Hippocampal formation (tissue), 2 donors: ENCODE data around the gene MYH13.

ENCODE experiments used
- DNase-seq, 2 donors: peaks; one replicate each; lab custom pipeline; 2025; lab: John Stamatoyannopoulos, UW

The MYH13 gene

DNA sequence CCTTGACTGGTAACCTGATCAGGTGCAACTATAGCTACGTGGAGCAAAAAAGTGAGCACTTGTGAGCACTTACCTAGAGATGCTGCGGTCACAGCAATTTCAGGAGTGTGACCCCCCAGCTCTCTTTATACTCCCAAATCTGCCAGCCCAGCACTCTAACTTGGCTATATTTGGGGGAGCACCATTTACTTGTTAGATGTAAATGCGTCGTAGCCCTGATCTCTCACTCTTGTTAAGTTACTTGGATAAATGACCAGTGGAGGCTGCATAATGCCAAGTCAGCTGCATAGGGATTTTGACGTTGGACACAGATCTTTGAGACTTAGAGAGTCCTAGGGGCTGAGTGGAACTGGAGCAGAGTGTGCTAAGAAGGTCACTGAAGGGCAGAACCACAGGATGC is at the start of gene MYH13:
Gene MYH13, minus strand, starts transcription at position 101 of the 400 bp plus-strand sequence. CDS start 8,476 bp downstream, outside the sequence.
- no peak for DNase-seq

DNA sequence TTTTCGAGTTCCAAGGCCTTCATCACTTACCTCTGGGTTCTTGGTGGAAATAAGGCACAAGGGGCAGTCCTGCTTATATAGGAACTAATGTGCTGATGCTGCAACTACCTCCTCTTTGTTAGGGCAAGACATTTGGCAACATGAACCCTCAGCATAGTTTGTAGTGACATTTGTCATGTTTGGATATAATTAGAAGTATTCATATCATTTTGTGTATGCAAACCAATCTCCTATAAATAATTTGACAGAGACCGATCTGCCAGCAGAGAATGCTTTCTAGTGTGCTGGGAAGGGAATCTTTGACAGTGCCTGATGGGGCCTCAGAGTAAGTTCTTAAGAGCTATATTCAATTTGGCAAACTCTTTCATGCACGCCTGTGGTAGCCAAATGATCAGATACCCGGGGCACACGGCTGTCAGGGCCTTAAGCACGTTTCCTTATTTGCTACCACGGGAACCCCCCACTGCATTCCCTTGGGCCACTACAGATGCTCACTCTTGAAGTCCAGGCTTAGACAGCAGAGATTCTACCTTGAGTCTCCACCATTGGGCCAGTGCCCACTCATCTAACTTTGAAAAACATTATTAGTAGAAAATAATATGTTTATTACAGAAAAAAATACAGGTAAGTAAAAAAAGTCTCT is 49.2 kb upstream of the MYH13 start, which contains the start of gene MYH8:
Gene MYH8, minus strand, starts transcription at position 51 of the 643 bp plus-strand sequence. CDS start 1,723 bp downstream, outside the sequence.
- DNase-seq: no peak

DNA sequence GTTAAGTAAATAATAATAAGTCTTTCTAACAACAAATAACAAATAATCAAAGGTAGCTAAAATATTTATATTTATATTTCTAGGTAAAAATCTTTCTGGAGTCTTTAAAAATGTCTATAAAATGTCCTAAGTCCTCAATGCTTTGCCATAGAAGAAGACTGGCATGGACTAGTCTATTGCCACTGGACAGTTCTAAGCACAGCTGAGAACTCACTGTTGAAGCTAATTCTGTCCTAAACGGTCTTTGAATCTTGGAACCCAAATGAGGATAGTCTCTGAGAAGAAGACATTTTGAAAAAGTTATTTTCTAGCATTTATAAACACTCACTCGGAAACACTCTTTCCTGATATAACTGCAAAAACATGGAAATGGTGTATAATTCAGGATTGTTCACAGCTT is 48.4 kb upstream of the MYH13 start:
- DNase-seq: no peak

DNA sequence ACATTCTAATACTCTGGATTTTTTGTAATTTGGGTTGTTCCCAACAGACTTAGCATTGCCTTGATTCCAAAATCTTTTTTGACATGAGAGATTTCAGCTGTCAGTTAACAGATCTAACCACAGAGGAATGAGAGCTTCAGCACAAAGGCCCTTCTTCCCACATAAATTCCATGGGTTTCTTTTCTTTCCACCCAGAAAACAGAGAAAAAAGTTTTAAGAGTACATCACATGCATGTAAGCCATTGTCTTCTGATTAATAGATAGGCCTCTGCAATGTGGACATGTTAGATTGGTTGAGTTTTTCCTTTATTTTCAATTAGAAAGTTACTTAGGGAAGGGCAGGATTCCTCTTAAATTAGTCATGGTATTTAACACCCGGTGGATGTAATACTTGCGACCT is 48.0 kb upstream of the MYH13 start:
- no peak for DNase-seq

DNA sequence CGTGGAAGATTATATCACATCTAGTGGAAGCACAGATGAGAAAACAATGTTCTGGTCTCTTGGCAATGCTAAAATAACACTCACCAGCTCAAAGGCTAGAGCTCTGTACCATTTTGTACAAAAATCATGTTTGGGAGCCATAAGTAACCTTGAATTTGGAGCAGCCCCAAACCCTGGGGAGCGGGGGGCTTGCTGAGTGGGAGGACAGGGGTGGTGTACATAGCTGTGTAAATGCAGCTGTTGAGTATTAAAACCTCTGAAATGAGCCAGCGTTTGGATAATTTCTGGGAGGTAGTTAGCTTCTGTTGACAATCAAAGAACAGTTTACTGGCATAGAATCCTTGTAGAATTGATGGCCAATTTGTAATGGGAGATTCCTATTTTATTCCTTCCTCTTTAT is 44.6 kb upstream of the MYH13 start:
- DNase-seq: no peak

DNA sequence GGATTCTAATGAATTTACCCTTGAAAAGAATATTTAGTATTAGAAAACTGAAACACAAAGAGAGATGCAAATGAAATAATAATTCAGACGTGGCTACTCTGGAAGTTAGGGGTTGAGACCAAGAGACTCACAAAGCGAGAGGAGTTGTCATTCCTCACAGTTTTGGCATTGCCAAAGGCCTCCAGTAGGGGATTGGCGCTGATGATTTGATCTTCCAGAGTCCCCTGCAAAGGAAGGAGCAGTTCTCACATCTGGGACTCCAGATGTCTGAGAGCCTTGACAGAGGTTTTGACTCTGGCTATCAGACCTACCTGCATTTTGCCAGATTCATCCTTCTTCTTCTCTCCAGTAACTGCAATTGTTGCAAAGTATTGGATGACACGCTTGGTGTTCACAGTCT is 42.4 kb upstream of the MYH13 start:
- DNase-seq: no peak

DNA sequence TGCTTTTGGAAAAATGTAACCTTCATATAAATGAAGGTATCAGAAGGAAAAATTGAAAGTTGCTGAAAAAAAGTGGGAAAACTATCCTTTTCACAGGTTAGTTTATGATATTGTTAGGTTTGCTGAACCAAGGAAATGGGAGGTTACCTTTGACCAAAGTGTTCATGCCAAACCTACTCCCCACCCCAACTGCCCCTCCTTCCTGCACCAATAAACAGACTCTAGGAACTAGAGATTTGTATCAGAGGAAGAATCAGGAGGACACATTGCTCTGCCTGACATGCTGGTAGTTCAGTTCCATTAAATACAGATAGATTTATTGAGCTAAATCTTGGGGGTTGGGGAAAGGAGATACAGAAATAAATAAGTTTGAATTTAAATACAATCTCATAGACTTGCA is 30.8 kb upstream of the MYH13 start:
- DNase-seq: no peak

DNA sequence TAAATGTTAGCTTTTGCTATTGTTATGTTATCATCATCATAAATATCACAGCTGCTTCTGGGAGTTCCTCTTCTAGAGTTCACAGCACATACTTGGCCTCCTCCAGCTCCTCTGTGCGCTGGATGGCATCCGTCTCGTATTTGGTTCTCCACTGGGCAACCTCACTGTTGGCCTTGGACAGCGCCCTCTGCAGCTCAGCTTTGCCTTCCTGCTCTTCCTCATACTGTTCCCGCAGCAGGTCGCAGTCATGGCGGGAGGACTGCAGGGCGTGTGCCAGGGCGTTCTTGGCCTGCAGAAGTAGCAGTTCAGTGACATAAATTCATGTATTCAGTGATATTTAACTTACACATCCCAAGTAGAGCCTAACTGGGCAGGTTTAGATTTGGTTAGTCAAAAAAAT is 25.5 kb upstream of the MYH13 start:
- no peak for DNase-seq

DNA sequence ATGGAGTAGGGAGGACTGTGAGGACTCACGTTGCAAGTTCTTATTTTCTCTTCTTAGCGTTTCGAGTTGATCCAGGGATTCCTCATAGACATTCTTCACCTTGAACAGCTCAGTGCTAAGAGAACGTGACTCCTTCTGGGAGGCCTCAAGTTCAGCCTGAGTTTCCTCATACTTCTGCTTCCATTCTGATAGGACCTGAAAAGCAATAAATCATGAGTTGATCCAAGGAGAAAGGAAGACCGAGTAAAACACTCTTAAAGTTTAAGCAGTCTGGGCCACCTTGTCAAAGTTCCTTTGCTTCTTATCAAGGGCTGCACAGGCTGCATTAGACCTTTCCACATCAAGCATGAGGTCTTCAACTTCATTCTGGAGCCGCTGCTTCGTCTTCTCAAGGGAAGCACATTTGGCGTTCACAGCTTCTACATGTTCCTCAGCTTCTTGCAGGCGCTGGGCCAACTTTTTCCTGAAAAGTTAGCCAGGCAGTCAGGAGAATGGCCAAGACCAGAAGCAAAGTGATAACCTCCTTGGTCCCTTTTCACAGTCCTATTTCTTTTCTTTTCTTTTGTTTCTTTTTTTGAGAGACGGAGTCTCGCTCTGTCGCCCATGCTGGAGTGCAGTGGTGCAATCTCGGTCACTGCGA is 23.8 kb upstream of the MYH13 start:
- no peak for DNase-seq

DNA sequence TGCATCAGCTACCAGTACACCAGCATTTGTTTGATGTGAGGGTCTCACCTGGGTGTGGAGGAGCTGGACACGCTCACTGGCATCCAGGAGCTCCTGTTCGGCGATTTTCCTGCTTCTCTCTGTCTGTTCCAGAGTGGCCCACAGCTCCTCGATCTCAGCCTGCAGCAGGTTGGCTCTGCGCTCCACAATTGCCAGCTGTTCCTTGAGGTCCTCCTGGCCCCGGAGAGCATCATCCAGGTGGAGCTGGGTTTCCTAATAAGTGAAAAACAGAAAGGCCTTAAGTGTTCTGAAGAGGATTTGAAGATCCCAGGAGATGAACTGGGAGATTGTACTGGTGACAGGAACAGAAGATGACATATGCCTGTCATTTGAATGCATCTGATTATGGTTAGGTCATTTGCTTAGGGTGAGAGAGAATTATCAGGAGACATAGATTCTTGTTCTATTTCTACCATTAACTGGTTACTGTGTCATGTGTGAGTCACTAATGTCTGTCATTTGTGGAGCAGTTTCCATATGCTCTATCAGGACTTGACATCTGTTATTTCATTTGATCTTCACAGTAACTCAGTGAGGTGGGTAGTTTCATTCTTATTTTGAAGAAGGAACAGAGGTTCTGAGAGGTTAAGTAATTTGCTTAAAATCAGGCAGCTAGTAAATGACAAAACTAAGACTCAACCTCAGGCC is 21.5 kb upstream of the MYH13 start:
- no peak for DNase-seq

DNA sequence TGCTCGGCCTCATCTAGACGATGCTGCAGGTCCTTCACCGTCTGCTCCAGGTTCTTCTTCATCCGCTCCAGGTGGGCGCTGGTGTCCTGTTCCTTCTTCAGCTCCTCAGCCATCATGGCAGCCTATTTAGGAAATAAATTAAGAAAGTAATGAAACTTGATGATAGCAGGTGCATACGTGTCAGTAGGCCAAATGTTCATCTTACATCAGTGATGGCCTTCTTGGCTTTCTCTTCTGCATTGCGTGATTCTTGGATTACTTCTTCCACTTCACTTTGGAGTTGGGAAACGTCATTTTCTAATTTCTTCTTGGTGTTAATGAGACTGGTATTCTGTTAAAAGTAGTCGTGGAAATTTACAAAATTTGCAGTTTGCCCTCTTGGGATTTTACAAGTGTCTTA is 20.1 kb upstream of the MYH13 start:
- no peak for DNase-seq

DNA sequence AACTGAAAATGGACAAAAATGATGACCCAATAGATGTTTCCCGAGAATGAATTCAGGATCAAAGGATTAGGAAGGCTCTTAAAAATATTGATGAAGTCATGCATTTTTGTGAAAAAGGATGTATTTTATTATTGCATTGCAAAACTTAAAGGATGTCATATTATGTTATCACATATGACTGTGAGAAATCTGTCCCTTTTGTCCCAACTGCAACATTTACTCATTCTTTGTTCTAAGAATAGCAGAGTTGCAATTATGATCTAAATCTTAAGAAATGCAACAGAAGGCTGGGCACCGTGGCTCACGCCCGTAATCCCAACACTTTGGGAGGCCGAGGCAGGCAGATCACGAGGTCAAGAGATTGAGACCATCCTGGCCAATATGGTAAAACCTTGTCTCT is 13.1 kb upstream of the MYH13 start:
- no peak for DNase-seq

DNA sequence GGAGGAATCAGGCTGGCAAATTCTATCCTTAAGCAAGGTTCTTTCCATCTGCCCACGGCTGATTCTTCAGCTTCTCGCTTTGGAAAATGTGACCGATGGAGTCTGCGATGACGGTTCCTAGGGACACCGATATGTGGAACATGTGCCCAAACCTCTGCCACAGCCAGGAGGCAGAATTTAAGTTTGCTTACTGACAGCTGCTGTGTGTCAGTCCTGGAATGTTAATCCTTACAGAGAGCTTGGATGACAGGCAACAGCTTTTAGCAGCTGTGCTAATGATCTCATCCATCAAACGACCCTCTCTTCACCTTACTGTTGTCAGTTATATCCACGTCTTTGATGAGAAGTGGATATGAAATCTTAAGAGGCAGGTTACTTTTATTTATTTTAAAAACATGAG is 11.4 kb upstream of the MYH13 start:
- DNase-seq: no peak

DNA sequence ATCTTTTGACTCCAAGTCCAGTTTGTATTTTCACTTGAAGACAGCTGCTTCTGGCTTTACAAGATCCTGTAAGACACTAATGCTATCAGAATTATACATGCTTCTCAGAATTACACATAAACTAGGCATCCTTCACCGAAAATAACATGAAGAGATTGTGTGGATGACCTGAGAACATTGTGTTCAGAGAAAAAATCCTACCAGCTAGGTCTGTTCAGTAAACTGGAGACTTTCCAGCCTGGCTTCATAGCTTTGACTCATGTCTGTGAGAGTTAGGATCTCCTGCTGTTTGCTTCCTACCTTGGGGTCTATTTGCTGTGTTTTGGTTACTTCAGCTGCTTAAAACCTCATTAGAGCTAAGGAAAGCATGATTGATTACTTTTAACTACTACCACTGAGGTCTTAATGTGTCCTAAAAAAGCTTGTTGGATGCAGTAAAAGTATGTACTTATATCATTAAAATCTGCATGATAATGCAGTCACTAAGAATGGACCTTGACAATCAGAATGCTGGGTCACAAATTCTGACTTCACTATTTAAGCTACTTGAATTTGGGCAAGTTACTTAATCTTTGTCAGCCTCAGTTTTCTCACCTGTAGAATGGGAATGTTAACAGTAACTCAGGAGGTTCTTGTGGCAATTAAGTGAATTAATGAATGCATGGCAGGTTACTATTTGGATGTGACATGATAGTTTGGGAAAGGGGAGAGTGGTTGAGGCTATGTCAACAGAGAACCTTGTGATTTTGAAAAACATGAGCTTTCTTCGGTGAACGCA is 8.0 kb upstream of the MYH13 start:
- no peak for DNase-seq

DNA sequence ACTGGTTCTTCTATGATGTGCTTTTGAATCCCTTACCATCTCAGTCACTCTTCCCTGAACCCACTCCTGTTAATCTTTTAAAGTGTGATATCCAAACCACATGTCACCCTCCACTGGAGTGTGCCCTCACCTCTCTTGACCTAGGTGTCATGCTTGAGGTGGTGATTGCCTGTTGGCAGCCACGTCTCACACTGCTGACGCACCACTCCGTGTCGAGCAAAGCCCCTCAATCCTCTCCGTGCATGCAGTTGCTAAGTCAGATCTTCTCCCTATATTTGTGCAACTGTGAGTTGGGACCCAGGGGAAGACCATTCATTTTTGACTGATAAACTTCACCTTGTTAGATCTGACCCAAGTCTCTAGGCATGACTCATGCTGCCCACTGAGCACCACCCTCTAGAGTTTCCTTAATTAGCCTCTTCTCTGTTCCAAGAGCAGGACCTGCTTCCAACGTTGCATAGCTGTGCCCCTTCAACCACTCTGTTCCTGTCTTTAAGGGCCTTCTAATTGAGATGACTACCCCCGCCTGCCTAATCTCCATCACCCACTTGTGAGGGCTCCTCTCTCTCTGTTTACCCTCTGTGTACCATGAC is 2.7 kb downstream of the MYH13 start:
- no peak for DNase-seq

DNA sequence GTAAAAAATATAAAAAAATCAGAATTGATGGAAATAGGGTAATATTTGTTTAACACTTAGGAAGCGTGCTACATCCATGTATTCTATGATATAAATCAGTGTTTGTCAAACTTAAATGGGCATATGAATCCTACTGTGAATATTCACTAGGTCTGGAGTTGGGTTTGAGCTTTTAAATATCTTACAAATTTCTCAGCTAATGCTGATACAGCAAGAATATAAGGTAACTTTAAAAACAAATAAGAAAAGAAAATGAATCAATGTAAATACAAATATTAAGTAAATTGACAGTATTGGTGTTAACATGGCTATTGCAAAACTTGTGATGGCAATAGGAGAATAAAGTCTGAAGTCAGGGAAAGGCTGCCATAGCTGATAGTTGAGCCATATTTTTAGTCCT is 3.6 kb downstream of the MYH13 start:
- no peak for DNase-seq

DNA sequence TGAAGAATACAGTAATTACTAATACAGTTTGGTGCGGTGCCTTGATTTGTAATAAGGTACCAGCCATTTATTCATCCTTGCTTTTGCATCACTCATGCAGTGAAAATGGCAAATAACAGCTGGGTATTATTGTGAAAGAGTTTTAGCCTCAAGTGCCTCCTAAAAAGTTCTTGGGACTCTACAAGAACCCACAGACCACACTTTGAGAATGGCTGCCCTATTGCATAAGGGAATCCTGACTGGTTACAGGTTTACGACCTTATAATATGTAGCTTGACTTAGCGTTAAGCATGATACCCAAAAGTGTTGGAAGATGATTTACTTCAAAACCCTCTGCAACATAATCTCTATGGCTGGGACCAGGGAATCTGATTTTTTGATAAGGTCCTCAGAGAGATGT is 4.2 kb downstream of the MYH13 start:
- DNase-seq: no peak

DNA sequence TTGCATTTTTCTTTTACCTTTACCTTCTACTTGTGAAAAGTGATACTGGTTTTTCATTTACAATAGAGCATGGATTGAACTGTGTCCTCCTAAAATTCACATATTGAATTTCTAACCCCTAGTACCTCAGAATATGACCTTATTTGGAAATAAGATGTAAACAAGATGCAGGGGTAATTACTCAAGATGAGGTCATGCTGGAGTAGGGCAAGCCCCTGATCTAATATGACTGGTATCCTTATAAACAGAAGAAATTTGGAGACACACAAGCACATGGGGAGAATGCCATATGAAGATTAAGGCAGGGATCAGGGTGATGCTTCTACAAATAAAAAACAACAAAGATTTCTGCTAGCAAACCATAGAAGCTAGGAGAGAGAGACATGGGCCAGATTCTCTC is 12.2 kb downstream of the MYH13 start:
- DNase-seq: no peak

DNA sequence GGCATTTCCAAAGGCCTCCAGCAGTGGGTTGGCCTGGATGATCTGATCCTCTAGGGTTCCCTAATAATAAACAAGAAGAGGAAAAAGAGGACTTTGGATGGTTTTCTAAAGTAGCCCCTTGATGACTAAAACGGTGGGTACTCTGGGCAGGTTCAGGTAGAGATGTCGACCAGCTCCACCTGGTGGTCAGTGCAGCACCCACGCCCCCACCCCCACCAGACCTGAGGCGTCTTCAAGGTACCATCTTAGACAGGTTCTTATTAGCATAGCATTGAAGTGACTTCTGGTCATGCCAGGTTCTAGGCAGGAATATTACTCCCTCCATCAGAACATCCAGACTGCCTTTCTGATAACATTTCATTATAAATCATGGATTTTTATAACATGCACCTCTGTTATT is 15.0 kb downstream of the MYH13 start:
- DNase-seq: no peak

DNA sequence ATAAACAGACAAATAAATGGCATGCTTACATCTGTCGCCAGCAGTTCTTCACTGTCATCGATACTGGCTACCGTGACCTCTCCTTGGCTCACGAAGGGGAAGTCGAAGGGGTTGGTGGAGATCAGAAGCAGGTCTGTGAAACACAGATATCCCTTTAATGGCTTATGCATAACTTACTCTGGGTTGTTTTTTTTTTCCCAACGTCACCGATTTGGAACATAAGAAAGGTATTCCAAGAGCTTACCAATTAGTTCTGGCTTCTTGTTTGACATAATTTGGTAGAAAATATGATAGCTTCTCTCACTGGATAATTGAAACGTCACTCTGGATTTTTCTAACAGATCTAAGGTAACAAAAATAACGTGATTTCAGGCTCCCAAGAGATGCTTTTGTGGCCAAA is 18.2 kb downstream of the MYH13 start:
- DNase-seq: no peak

DNA sequence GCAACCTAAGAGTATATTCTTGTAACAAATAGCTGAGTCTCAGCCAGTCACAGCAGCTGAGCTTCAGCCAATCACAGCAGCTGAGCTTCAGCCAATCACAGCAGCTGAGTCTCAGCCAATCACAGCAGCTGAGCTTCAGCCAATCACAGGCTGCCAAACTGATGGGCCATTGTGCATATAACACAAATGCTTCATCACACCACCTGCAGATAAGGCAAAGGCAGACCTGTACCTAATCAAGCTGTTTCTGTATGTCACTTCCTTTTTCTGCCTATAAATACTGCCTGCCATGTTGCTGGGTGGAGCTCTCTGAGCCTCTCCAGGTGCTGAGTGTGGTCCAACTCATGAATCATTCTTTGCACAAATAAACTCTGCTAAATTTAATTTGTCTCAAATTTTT is 19.9 kb downstream of the MYH13 start:
- DNase-seq: no peak

DNA sequence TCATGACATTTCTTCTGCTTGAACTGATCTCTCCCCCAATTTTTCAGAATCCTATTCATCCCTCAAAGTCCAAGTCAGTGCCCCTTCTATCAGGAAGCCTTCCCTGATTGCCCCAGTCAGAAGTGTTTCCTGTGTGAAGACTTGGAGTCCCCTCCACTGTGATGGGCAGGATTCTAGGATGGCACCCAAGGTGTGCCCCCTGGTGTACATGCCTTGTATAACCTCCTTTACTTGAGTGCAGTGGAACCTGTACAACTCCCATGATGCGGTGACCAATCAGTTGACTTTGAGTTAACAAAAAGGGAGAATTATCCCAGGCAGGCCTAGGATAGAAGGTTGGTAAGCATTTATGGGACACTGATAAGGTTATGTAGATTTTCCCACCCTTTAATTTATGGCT is 23.4 kb downstream of the MYH13 start:
- no peak for DNase-seq
